KOPT-K1 (cell line): ENCODE measurements around the gene TUNAR.

Experiments
- H3K27ac ChIP-seq: fragments of 200-600 bp; sonication (generic); 2 replicates; pipeline ENCODE4 v1.5.1; 2016; ENCODE audit warnings: antibody characterized with exemption, mild to moderate bottlenecking, low read depth, low read length; ENCODE audit not compliant: poor library complexity, severe bottlenecking
- H3K36me3 ChIP-seq: fragments of 200-600 bp; sonication (generic); 2 replicates; pipeline ENCODE4 v1.5.1; 2017; ENCODE audit warnings: antibody characterized with exemption, mild to moderate bottlenecking, low read length, moderate library complexity; ENCODE audit not compliant: insufficient read depth
- H3K9me3 ChIP-seq: fragments of 200-600 bp; sonication (generic); 2 replicates; pipeline ENCODE4 v1.5.1; 2017; ENCODE audit warnings: antibody characterized with exemption, low read length, mild to moderate bottlenecking; ENCODE audit not compliant: insufficient read depth, poor library complexity, severe bottlenecking

TUNAR gene

GRCh38 chr14:95889236-95889979 lies 12.8 kb downstream of the TUNAR start:
- no peaks in the 10 kb centered on the region for H3K36me3 ChIP-seq
- H3K9me3 ChIP-seq: no peaks in the 10 kb centered on the region
- H3K27ac ChIP-seq: no peak overlapping the region

- Histone ChIP-seq H3K36me3 (no peaks in the 10 kb centered on the region), H3K27ac (no peak overlapping the region), H3K9me3 (no peaks in the 10 kb centered on the region)
Measured at GRCh38 chr14:95891742-95892141, 15.1 kb downstream of the TUNAR start.

- Histone ChIP-seq H3K36me3 (no peaks in the 10 kb centered on the region), H3K9me3 (no peaks in the 10 kb centered on the region), H3K27ac (no peak overlapping the region)
Measured at GRCh38 chr14:95892142-95892541, 15.5 kb downstream of the TUNAR start.

- Histone ChIP-seq H3K9me3 (no peaks in the 10 kb centered on the region), H3K27ac (no peak overlapping the region), H3K36me3 (no peaks in the 10 kb centered on the region)
Measured at GRCh38 chr14:95895720-95896119, 19.1 kb downstream of the TUNAR start.

- no peak overlapping the region for H3K27ac ChIP-seq
- H3K36me3 ChIP-seq: no peaks in the 10 kb centered on the region
- H3K9me3 ChIP-seq: no peaks in the 10 kb centered on the region
Measured at GRCh38 chr14:95896498-95897135, 20.0 kb downstream of the TUNAR start.

- H3K36me3 ChIP-seq: no peaks in the 10 kb centered on the region
- H3K9me3 ChIP-seq: no peaks in the 10 kb centered on the region
- H3K27ac ChIP-seq: no peak overlapping the region
Measured at GRCh38 chr14:95897280-95897679, 20.6 kb downstream of the TUNAR start.

GRCh38 chr14:95901054-95901453 lies 24.4 kb downstream of the TUNAR start:
- Histone ChIP-seq H3K36me3 (no peaks in the 10 kb centered on the region), H3K9me3 (no peaks in the 10 kb centered on the region), H3K27ac (no peak overlapping the region)

- Histone ChIP-seq H3K36me3 (no peaks in the 10 kb centered on the region), H3K9me3 (no peaks in the 10 kb centered on the region), H3K27ac (no peak overlapping the region)
Measured at GRCh38 chr14:95902273-95902826, 25.7 kb downstream of the TUNAR start.

- Histone ChIP-seq H3K36me3 (no peaks in the 10 kb centered on the region), H3K27ac (no peak overlapping the region), H3K9me3 (no peaks in the 10 kb centered on the region)
Measured at GRCh38 chr14:95903165-95903564, 26.5 kb downstream of the TUNAR start.

- no peak overlapping the region for H3K27ac ChIP-seq
- no peaks in the 10 kb centered on the region for H3K36me3 ChIP-seq
- H3K9me3 ChIP-seq: no peaks in the 10 kb centered on the region
Measured at GRCh38 chr14:95903616-95904107, 27.0 kb downstream of the TUNAR start.

GRCh38 chr14:95906591-95906990 lies 30.0 kb downstream of the TUNAR start:
- no peaks in the 10 kb centered on the region for H3K36me3 ChIP-seq
- no peaks in the 10 kb centered on the region for H3K9me3 ChIP-seq
- H3K27ac ChIP-seq: no peak overlapping the region

GRCh38 chr14:95910628-95911027 lies 34.0 kb downstream of the TUNAR start:
- Histone ChIP-seq H3K27ac (no peak overlapping the region), H3K9me3 (no peaks in the 10 kb centered on the region), H3K36me3 (no peaks in the 10 kb centered on the region)

- Histone ChIP-seq H3K9me3 (no peaks in the 10 kb centered on the region), H3K36me3 (no peaks in the 10 kb centered on the region), H3K27ac (no peak overlapping the region)
Measured at GRCh38 chr14:95911456-95911855, 34.8 kb downstream of the TUNAR start.

- no peaks in the 10 kb centered on the region for H3K9me3 ChIP-seq
- H3K27ac ChIP-seq: no peak overlapping the region
Measured at GRCh38 chr14:95915330-95915729, 38.7 kb downstream of the TUNAR start.

GRCh38 chr14:95918466-95918865 lies 41.8 kb downstream of the TUNAR start:
- Histone ChIP-seq H3K9me3 (no peaks in the 10 kb centered on the region), H3K27ac (no peak overlapping the region), H3K36me3 (no peaks in the 10 kb centered on the region)

More at GRCh38 chr14:95915330-95915729, 38.7 kb downstream of the TUNAR start:
- no peaks in the 10 kb centered on the region for H3K36me3 ChIP-seq
